ENCODE measurements around the gene MARK1. TPM values are rescaled to one million over a fixed set of nuclear protein-coding genes. Genes with fewer than 3 reads are reported as not detected.

MARK1 gene
- total and polyA plus RNA-seq, 9 of the 15 experiments (the other 6 are each of a cell fraction or from before 2014, with no cell fraction given): not detected

DNA sequence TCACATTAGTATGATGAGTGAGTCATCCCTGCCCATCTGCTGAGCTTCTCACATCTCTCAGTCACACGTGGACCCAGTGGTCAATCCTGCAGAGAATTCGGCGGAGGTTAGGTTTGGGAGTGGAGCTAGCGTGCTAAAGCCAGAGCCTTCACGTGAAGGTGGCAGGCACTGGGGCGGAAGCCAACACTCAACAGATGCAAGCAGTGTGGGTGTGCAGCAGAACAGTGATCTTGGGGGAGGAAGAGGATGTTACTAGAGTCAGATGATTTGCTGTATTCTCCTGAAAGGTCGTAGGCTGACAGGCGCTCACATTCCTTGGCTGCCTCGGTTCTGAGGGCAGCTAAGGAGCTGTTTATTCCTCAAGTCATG, 168.9 kb downstream of the MARK1 start:
- Histone ChIP-seq H3K79me2 (ENCODE audit: control insufficient read depth, insufficient read depth, low read length) (no peaks in the 10 kb centered on the region), H2AFZ (ENCODE audit: low read depth, low read length) (no peak overlapping the region), H3K4me1 (replicated peaks in 1 of 2; ENCODE audit: control insufficient read depth in 2 of 2, insufficient read depth in 2 of 2, low read length in 2 of 2) (no peaks in the 10 kb centered on the region), H4K20me1 (replicated peaks; ENCODE audit: control insufficient read depth, insufficient read depth, low read length) (no peaks in the 10 kb centered on the region), H3K9me1 (ENCODE audit: control insufficient read depth, insufficient read depth, low read length) (no peaks in the 10 kb centered on the region), H3K4me3 (no peak overlapping the region), H3K27me3 (ENCODE audit: control insufficient read depth in 2 of 2, insufficient read depth in 2 of 2, low read length in 2 of 2) (peaks cover 6 to 41% of the 10 kb centered on the region in 2 experiments; a peak in 3 of 5 replicates), H3K4me2 (ENCODE audit: insufficient read depth, low read length) (no peak overlapping the region), H3K9me3 (replicated peaks; ENCODE audit: control insufficient read depth, insufficient read depth, low read depth, low read length) (no peaks in the 10 kb centered on the region), H3K9ac (ENCODE audit: insufficient read depth in 1 of 2, low read depth in 2 of 2, low read length in 2 of 2) (no peak overlapping the region), H3K36me3 (ENCODE audit: control insufficient read depth, insufficient read depth, low read length) (no peaks in the 10 kb centered on the region), H3K27ac (ENCODE audit: extremely low read depth, low read depth, low read length) (no peak overlapping the region)
- FAIRE-seq: no peak
- DNase-seq (ENCODE audit: extremely low read depth in 1 of 4, low spot score in 3 of 4): peak in 1 of 4 experiments; percentile 7
- peak; percentile 31; the same call in 2 of the 3 replicates for ATAC-seq
- intact Hi-C loops (cut with micrococcal nuclease): no loop called here
- WGBS (ENCODE audit: insufficient coverage, low coverage, missing lambda C conversion rate): under 1% methylated on average over 9 of the region's 9 CpGs
- CTCF ChIA-PET (ENCODE audit: low intra/inter-chr PET ratio): no interaction called here
- TF ChIP-seq GTF2A2 (tag; IDR thresholded peaks at IDR 0.05) (no peak), JUND (IDR thresholded peaks at IDR 0.05; ENCODE audit: borderline replicate concordance, low read depth, low read length) (no peak), JUND (tag; IDR thresholded peaks at IDR 0.05; ENCODE audit: borderline replicate concordance, low read depth, low read length) (0 out of 3 replicates have a peak, but pooled peaks have one; percentile 13), RB1 (IDR thresholded peaks at IDR 0.05; ENCODE audit: low read depth) (no peak)
- POLR2A ChIA-PET: no interaction called here
- no TSS peak for BruUV-seq (replicated peaks)
- in situ Hi-C loops (cut with MboI): no loop called here

DNA sequence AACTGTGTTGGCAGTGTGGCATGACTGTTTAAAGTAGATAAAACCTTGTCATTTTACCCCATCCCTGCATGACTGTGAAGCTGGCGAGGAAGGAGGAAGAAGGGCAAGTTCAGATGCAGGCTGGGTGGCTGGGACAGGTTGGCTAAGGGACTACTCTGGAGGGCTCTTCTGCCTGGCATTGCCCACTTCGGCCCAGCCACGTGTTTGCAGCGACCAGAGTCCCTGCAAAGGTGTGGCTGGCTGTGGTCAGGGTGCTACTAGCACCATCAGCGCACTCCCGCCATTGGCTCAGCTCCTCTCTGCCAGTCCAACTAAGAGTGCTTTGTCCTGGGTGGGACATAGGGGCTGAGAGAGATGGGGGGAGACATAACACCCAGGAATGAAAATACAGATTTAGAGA, 169.4 kb downstream of the MARK1 start:
- BruUV-seq (replicated peaks): no TSS peak
- intact Hi-C loops (cut with micrococcal nuclease) (no loop called here), in situ Hi-C loops (cut with MboI) (no loop called here)
- H3K4me1 ChIP-seq (replicated peaks in 1 of 2; ENCODE audit: control insufficient read depth in 2 of 2, insufficient read depth in 2 of 2, low read length in 2 of 2): no peaks in the 10 kb centered on the region
- no peaks in the 10 kb centered on the region for H4K20me1 ChIP-seq (replicated peaks; ENCODE audit: control insufficient read depth, insufficient read depth, low read length)
- H3K9ac ChIP-seq (ENCODE audit: insufficient read depth in 1 of 2, low read depth in 2 of 2, low read length in 2 of 2): no peak overlapping the region
- no peaks in the 10 kb centered on the region for H3K9me3 ChIP-seq (replicated peaks; ENCODE audit: control insufficient read depth, insufficient read depth, low read depth, low read length)
- DNase-seq (ENCODE audit: extremely low read depth in 1 of 4, low spot score in 3 of 4) (no peak), FAIRE-seq (no peak), ATAC-seq (no peak)
- H3K79me2 ChIP-seq (ENCODE audit: control insufficient read depth, insufficient read depth, low read length): no peaks in the 10 kb centered on the region
- ChIA-PET CTCF (ENCODE audit: low intra/inter-chr PET ratio) (no interaction called here), POLR2A (no interaction called here)
- H3K4me2 ChIP-seq (ENCODE audit: insufficient read depth, low read length): no peak overlapping the region
- 0% methylated on average over 6 of the region's 6 CpGs for WGBS (ENCODE audit: insufficient coverage, low coverage, missing lambda C conversion rate)
- H2AFZ ChIP-seq (ENCODE audit: low read depth, low read length): no peak overlapping the region
- peaks cover 9 to 40% of the 10 kb centered on the region in 2 experiments; a peak in 3 of 5 replicates for H3K27me3 ChIP-seq (ENCODE audit: control insufficient read depth in 2 of 2, insufficient read depth in 2 of 2, low read length in 2 of 2)
- no peak overlapping the region for H3K27ac ChIP-seq (ENCODE audit: extremely low read depth, low read depth, low read length)
- H3K36me3 ChIP-seq (ENCODE audit: control insufficient read depth, insufficient read depth, low read length): no peaks in the 10 kb centered on the region
- H3K4me3 ChIP-seq: no peak overlapping the region
- no peaks in the 10 kb centered on the region for H3K9me1 ChIP-seq (ENCODE audit: control insufficient read depth, insufficient read depth, low read length)
- no peak for TF ChIP-seq ZKSCAN8 (CRISPR knock-in tag; IDR thresholded peaks at IDR 0.05)
- TF ChIP-seq, protein P1, sequence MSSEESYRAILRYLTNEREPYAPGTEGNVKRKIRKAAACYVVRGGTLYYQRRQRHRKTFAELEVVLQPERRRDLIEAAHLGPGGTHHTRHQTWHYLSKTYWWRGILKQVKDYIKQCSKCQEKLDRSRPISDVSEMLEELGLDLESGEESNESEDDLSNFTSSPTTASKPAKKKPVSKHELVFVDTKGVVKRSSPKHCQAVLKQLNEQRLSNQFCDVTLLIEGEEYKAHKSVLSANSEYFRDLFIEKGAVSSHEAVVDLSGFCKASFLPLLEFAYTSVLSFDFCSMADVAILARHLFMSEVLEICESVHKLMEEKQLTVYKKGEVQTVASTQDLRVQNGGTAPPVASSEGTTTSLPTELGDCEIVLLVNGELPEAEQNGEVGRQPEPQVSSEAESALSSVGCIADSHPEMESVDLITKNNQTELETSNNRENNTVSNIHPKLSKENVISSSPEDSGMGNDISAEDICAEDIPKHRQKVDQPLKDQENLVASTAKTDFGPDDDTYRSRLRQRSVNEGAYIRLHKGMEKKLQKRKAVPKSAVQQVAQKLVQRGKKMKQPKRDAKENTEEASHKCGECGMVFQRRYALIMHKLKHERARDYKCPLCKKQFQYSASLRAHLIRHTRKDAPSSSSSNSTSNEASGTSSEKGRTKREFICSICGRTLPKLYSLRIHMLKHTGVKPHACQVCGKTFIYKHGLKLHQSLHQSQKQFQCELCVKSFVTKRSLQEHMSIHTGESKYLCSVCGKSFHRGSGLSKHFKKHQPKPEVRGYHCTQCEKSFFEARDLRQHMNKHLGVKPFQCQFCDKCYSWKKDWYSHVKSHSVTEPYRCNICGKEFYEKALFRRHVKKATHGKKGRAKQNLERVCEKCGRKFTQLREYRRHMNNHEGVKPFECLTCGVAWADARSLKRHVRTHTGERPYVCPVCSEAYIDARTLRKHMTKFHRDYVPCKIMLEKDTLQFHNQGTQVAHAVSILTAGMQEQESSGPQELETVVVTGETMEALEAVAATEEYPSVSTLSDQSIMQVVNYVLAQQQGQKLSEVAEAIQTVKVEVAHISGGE (CRISPR knock-in tag; IDR thresholded peaks at IDR 0.05): no peak
- no peak for TF ChIP-seq MEF2D (tag; conservative IDR thresholded peaks at IDR 0.05; ENCODE audit: low read depth)
- no peak for TF ChIP-seq ZNF507 (tag; conservative IDR thresholded peaks at IDR 0.05)
- TF ChIP-seq, protein P2, sequence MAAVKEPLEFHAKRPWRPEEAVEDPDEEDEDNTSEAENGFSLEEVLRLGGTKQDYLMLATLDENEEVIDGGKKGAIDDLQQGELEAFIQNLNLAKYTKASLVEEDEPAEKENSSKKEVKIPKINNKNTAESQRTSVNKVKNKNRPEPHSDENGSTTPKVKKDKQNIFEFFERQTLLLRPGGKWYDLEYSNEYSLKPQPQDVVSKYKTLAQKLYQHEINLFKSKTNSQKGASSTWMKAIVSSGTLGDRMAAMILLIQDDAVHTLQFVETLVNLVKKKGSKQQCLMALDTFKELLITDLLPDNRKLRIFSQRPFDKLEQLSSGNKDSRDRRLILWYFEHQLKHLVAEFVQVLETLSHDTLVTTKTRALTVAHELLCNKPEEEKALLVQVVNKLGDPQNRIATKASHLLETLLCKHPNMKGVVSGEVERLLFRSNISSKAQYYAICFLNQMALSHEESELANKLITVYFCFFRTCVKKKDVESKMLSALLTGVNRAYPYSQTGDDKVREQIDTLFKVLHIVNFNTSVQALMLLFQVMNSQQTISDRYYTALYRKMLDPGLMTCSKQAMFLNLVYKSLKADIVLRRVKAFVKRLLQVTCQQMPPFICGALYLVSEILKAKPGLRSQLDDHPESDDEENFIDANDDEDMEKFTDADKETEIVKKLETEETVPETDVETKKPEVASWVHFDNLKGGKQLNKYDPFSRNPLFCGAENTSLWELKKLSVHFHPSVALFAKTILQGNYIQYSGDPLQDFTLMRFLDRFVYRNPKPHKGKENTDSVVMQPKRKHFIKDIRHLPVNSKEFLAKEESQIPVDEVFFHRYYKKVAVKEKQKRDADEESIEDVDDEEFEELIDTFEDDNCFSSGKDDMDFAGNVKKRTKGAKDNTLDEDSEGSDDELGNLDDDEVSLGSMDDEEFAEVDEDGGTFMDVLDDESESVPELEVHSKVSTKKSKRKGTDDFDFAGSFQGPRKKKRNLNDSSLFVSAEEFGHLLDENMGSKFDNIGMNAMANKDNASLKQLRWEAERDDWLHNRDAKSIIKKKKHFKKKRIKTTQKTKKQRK (IDR thresholded peaks at IDR 0.05; ENCODE audit: borderline replicate concordance, low read depth, low read length): no peak

Data from K562 (cell line).